HCT116 (cell line): ENCODE results near the gene DAPK1. TPM values are rescaled to one million over a fixed set of nuclear protein-coding genes. Genes with fewer than 3 reads are reported as not detected.

ENCODE experiments used
- ATAC-seq: fragments of 200-7000 bp; cut with Tn5 transposase; 2 replicates; pipeline ENCODE4 v1.9.1; 2020; ENCODE audit warnings: mild to moderate bottlenecking, moderate library complexity
- BruUV-seq: library from RNA; stranded (reverse); fragments of 400-500 nt; replicated peaks from 2 replicates; lab custom pipeline; 2021; lab: Mats Ljungman, UMichigan
- CTCF ChIA-PET: fragments of 300-600 bp; sonication (Branson Sonifier 250); formaldehyde crosslinking; loops from one replicate; lab custom pipeline; 2021; ENCODE audit warnings: antibody characterized with exemption; lab: Charles Lee
- POLR2A ChIA-PET: fragments of 300-600, 350-600 bp; sonication (Branson Sonifier 250); formaldehyde crosslinking; loops from one replicate; lab custom pipeline; 2021; ENCODE audit warnings: antibody characterized with exemption; lab: Charles Lee
- RAD21 ChIA-PET, 2 experiments: fragments of 300-600 bp; sonication (Branson Sonifier 250); formaldehyde crosslinking; loops; one replicate each; lab custom pipeline; 2023; ENCODE audit warnings: low total read pairs in 2 of 2; ENCODE audit not compliant: uncharacterized antibody in 2 of 2, unreplicated experiment in 2 of 2, low non-redundant PET in 1 of 2; lab: Charles Lee
- DNase-seq: peaks from one replicate; pipeline ENCODE4 v3.0.0-alpha.2; 2010; ENCODE audit warnings: low read depth, low spot score
- H2AFZ ChIP-seq: fragments of 200-600 bp; shearing (Covaris generic), sonication (generic); 2 replicates; pipeline ENCODE4 v1.6.1; 2017; ENCODE audit warnings: low read depth, mixed run types, mixed read lengths, antibody characterized with exemption, low read length; ENCODE audit not compliant: poor library complexity, severe bottlenecking
- H3K27ac ChIP-seq: 2 replicates; pipeline ENCODE4 v1.5.1; 2012; ENCODE audit warnings: low read depth, low read length
- H3K27me3 ChIP-seq: fragments of 200-600 bp; sonication (generic); 2 replicates; pipeline ENCODE4 v1.6.1; 2016; ENCODE audit warnings: mixed run types, low read length, mixed read lengths; ENCODE audit not compliant: insufficient read depth
- H3K36me3 ChIP-seq, 2 experiments: fragments of 200-500 bp in 1 of 2; fragments of 200-600 bp in 1 of 2; sonication (Bioruptor generic) in 1 of 2; sonication (generic) in 1 of 2; 2 replicates each; pipeline versions ENCODE4 v1.5.1 to v1.6.1; 2014 to 2016; ENCODE audit warnings: low read length in 2 of 2, inconsistent platforms in 1 of 2, mixed read lengths in 1 of 2, mixed run types in 1 of 2; ENCODE audit not compliant: insufficient read depth in 2 of 2, control insufficient read depth in 1 of 2
- H3K4me1 ChIP-seq, 2 experiments: fragments of 200-600 bp in 1 of 2; sonication (generic) in 1 of 2; 2 replicates each; pipeline versions ENCODE4 v1.5.1 to v1.6.1; 2012 to 2017; ENCODE audit warnings: low read length in 2 of 2, inconsistent platforms in 1 of 2, mild to moderate bottlenecking in 1 of 2, mixed read lengths in 1 of 2, mixed run types in 1 of 2, moderate library complexity in 1 of 2; ENCODE audit not compliant: insufficient read depth in 2 of 2, control insufficient read depth in 1 of 2
- H3K4me2 ChIP-seq: fragments of 200-600 bp; sonication (generic); 2 replicates; pipeline ENCODE4 v1.6.1; 2017; ENCODE audit warnings: mixed run types, low read length, mixed read lengths
- H3K4me3 ChIP-seq, 2 experiments: fragments of 200-600 bp in 1 of 2; sonication (generic) in 1 of 2; replicated peaks in 1 of 2; 2 replicates each; pipeline ENCODE4 v1.5.1; 2011 to 2016; ENCODE audit warnings: low read length in 2 of 2, control low read depth in 1 of 2, low read depth in 1 of 2, mild to moderate bottlenecking in 1 of 2, mixed read lengths in 1 of 2, mixed run types in 1 of 2
- H3K79me2 ChIP-seq: fragments of 200-600 bp; sonication (generic); 2 replicates; pipeline ENCODE4 v1.6.1; 2017; ENCODE audit warnings: mild to moderate bottlenecking, mixed run types, low read length, moderate library complexity, mixed read lengths; ENCODE audit not compliant: insufficient read depth
- H3K9ac ChIP-seq: fragments of 200-600 bp; sonication (generic); 2 replicates; pipeline ENCODE4 v1.6.1; 2016; ENCODE audit warnings: low read length, mixed read lengths
- H3K9me2 ChIP-seq: fragments of 200-600 bp; sonication (generic), shearing (Covaris generic); 2 replicates; pipeline ENCODE4 v1.6.1; 2017; ENCODE audit warnings: mixed run types, mild to moderate bottlenecking, moderate library complexity; ENCODE audit not compliant: insufficient read depth
- H3K9me3 ChIP-seq, 2 experiments: fragments of 200-500 bp in 1 of 2; fragments of 200-600 bp in 1 of 2; sonication (Bioruptor generic) in 1 of 2; sonication (generic) in 1 of 2; 2 replicates each; pipeline ENCODE4 v1.6.1; 2014 to 2017; ENCODE audit warnings: low read length in 2 of 2, mixed read lengths in 2 of 2, inconsistent platforms in 1 of 2, low read depth in 1 of 2, mild to moderate bottlenecking in 1 of 2, mixed run types in 1 of 2, moderate library complexity in 1 of 2; ENCODE audit not compliant: control insufficient read depth in 1 of 2, insufficient read depth in 1 of 2
- H4K20me1 ChIP-seq: fragments of 200-600 bp; sonication (generic), shearing (Covaris generic); 2 replicates; pipeline ENCODE4 v1.6.1; 2017; ENCODE audit warnings: mixed run types, mild to moderate bottlenecking, moderate library complexity; ENCODE audit not compliant: insufficient read depth
- CBX3 ChIP-seq: IDR thresholded peaks from 2 replicates; pipeline ENCODE4 v1.6.1; 2012; ENCODE audit warnings: low read depth
- EZH2 ChIP-seq: fragments of 200-600 bp; sonication (generic); IDR thresholded peaks from 2 replicates; pipeline ENCODE4 v1.6.1; 2017; ENCODE audit warnings: antibody characterized with exemption, mixed run types
- EZH2phosphoT487 ChIP-seq: fragments of 200-600 bp; IDR thresholded peaks from 2 replicates; pipeline ENCODE4 v1.6.1; 2018; ENCODE audit warnings: antibody characterized with exemption, borderline replicate concordance
- JUND ChIP-seq: IDR thresholded peaks from 2 replicates; pipeline ENCODE4 v1.6.1; 2012
- MAX ChIP-seq: IDR thresholded peaks from 2 replicates; pipeline ENCODE4 v1.6.1; 2012
- RAD21 ChIP-seq: IDR thresholded peaks from 2 replicates; pipeline ENCODE4 v1.6.1; 2012; ENCODE audit warnings: low read depth, mild to moderate bottlenecking
- SIN3A ChIP-seq: IDR thresholded peaks from 2 replicates; pipeline ENCODE4 v1.6.1; 2012; ENCODE audit warnings: low read depth
- SP1 ChIP-seq: IDR thresholded peaks from 2 replicates; pipeline ENCODE4 v1.6.1; 2012; ENCODE audit warnings: low read depth
- SRF ChIP-seq: IDR thresholded peaks from 2 replicates; pipeline ENCODE4 v1.6.1; 2012; ENCODE audit warnings: low read depth
- YY1 ChIP-seq: IDR thresholded peaks from 2 replicates; pipeline ENCODE4 v1.6.1; 2011; ENCODE audit warnings: low read length, low read depth, moderate library complexity, mild to moderate bottlenecking; ENCODE audit not compliant: insufficient replicate concordance; ENCODE audit errors: extremely low read depth
- ZBTB33 ChIP-seq: IDR thresholded peaks from 2 replicates; pipeline ENCODE4 v1.6.1; 2011; ENCODE audit warnings: mild to moderate bottlenecking, low read length, moderate library complexity; ENCODE audit not compliant: insufficient replicate concordance; ENCODE audit errors: extremely low read depth
- ZFX ChIP-seq: fragments of 450-650 bp; IDR thresholded peaks from 2 replicates; pipeline ENCODE4 v1.6.1; 2017
- ZNF274 ChIP-seq: fragments of 200-500 bp; sonication (Bioruptor generic); IDR thresholded peaks from 2 replicates; pipeline ENCODE4 v1.6.1; 2014; ENCODE audit warnings: mild to moderate bottlenecking, low read depth, low read length, inconsistent platforms
- intact Hi-C: fragments of 100-400 bp; cut with micrococcal nuclease; formaldehyde crosslinking; loops from 2 replicates; pipeline ENCODE4 v1.10.0; 2022
- total RNA-seq: library from RNA; stranded (reverse); gene quantifications from one replicate; pipeline ENCODE4 v1.2.1, GENCODE V29; 2021; ENCODE audit not compliant: unreplicated experiment
- TF ChIP-seq, protein P1 (sequence below): IDR thresholded peaks from 2 replicates; pipeline ENCODE4 v1.6.1; 2012; ENCODE audit warnings: low read depth

The DAPK1 gene
- total RNA-seq, 1 experiment from 2014 or later: 5.6 TPM

GRCh38 chr9:87584326-87584725, 86.7 kb downstream of the DAPK1 start:
- RAD21 ChIA-PET: no interaction called here
- no TSS peak for BruUV-seq
- POLR2A ChIA-PET: no interaction called here

More at GRCh38 chr9:87584326-87584725, 86.7 kb downstream of the DAPK1 start:
- DNase-seq: no peak
- H3K27me3 ChIP-seq: no peaks in the 10 kb centered on the region
- H3K4me1 ChIP-seq: no peaks in the 10 kb centered on the region
- H3K9ac ChIP-seq: no peak overlapping the region
- intact Hi-C loops: no loop called here
- H3K36me3 ChIP-seq: no peaks in the 10 kb centered on the region
- no peaks in the 10 kb centered on the region for H3K9me3 ChIP-seq
- TF ChIP-seq SIN3A (no peak), YY1 (no peak), ZBTB33 (no peak), SRF (no peak), EZH2phosphoT487 (no peak), JUND (no peak), RAD21 (no peak), ZNF274 (no peak), MAX (no peak), ZFX (no peak), EZH2 (no peak), CBX3 (no peak), SP1 (no peak)
- TF ChIP-seq, protein P1, sequence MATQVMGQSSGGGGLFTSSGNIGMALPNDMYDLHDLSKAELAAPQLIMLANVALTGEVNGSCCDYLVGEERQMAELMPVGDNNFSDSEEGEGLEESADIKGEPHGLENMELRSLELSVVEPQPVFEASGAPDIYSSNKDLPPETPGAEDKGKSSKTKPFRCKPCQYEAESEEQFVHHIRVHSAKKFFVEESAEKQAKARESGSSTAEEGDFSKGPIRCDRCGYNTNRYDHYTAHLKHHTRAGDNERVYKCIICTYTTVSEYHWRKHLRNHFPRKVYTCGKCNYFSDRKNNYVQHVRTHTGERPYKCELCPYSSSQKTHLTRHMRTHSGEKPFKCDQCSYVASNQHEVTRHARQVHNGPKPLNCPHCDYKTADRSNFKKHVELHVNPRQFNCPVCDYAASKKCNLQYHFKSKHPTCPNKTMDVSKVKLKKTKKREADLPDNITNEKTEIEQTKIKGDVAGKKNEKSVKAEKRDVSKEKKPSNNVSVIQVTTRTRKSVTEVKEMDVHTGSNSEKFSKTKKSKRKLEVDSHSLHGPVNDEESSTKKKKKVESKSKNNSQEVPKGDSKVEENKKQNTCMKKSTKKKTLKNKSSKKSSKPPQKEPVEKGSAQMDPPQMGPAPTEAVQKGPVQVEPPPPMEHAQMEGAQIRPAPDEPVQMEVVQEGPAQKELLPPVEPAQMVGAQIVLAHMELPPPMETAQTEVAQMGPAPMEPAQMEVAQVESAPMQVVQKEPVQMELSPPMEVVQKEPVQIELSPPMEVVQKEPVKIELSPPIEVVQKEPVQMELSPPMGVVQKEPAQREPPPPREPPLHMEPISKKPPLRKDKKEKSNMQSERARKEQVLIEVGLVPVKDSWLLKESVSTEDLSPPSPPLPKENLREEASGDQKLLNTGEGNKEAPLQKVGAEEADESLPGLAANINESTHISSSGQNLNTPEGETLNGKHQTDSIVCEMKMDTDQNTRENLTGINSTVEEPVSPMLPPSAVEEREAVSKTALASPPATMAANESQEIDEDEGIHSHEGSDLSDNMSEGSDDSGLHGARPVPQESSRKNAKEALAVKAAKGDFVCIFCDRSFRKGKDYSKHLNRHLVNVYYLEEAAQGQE: no peak
- TF ChIP-seq, all 23 proteins: peak for 0
- H2AFZ ChIP-seq: no peak overlapping the region
- CTCF ChIA-PET: no interaction called here
- no peaks in the 10 kb centered on the region for H3K79me2 ChIP-seq
- no peak overlapping the region for H3K4me3 ChIP-seq
- no peak overlapping the region for H3K4me2 ChIP-seq
- H3K27ac ChIP-seq: no peak overlapping the region
- H4K20me1 ChIP-seq: no peaks in the 10 kb centered on the region
- H3K9me2 ChIP-seq: no peaks in the 10 kb centered on the region
- no peak for ATAC-seq
